IPS-NIHi11 (cell line): ENCODE results near the gene FNBP1.

Source experiments
- DNase-seq: peaks from one replicate; pipeline ENCODE4 v3.0.0; 2012; ENCODE audit warnings: mixed read lengths, low spot score

Gene FNBP1

DNA sequence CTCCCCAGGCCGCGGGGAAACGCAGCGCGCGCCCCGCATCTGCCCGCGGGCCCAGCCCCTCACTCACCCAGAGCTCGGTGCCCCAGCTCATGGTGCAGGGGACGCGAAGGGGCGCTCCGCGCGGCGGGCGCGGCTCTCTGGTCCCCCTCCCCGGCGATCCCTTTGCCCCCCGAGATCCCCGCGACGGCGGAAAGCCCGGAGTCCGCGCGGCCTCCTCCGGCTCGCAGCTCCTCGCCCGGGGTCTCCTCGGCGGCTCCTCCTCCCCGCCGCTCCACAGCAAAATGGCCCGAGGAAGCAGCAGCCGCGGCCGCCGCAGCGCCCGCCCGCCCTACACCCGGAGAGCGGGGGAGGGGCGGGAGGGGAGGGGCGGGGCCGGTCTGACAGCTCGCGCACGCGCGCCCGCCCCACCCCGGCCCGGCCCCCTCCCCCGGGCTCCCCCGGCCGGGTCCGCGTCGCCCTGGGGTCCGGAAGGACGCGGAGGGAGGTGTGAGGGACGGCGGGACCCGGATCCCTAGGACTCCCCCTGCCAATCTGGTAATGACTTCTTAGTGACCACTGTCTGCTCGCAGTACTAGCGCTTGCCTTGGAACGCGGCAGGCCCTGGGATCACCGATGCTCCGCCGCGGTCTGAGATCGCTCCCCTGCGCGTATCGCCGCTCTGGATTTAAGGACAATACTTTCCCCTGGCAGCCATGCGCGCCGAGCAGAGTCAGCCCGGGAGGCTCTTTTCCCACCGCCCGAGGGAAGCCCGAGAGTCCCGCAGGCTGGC is at the start of gene FNBP1:
Gene FNBP1 (minus strand): TSS at position 305 of the 769 bp plus-strand sequence. CDS start 214 bp downstream, at position 91.
- peak; percentile 95 for DNase-seq

DNA sequence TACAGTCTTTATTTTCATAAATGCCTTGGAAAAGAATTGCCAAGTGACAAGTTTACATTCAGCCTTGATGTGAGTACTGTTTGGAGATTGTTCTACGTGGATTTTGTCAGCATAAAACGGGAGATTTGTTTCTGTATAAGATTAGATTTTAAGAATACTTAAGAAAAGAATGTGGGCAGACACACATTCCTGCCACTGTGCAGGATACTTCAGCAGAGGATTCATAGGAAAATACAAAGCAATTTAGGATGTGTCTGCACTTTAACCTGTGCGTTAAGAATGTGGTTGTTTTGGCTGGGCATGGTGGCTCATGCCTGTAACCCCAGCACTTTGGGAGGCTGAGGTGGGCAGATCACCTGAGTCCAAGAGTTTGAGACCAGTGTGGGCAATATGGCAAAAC is 47.9 kb upstream of the FNBP1 start:
- DNase-seq = no peak

DNA sequence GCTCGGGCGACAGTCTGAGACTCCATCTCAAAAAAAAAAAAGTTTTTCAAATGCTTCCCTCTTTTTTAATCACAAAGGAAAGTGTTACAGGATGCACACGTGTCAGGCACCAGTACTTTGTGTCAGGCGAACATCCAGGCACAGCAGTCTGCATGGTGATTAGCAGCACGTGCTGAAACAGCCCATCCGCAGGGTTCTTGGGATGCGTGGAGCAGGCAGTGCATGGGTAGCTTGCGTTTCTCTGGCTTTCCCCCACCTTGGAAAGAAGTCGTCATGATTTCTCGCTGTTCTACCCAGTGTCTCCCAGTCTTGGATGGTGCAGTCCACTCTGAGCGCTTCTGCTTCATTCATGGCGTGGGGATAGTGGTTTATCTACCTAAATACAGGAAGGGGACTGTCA is 46.2 kb upstream of the FNBP1 start:
- no peak for DNase-seq

DNA sequence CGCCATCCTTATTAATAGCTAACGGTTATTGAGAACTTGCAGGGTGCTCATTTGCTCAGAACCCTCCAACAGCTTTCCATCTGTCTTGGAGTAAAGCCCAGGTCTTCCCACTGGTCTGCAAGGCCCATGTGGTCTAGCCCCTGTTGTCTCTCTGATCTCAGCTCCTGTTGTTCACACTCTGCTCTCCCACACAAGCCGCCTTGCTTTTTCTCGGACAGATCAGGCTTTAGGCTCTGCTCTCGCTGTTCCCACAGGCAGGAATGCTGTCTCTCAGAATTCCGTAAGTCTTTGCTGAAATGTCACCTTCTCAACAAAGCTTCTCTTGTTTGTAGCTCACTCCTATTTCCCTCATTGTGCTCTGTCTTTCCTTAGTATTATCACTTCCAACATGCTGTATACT is 45.1 kb upstream of the FNBP1 start:
- DNase-seq = no peak

DNA sequence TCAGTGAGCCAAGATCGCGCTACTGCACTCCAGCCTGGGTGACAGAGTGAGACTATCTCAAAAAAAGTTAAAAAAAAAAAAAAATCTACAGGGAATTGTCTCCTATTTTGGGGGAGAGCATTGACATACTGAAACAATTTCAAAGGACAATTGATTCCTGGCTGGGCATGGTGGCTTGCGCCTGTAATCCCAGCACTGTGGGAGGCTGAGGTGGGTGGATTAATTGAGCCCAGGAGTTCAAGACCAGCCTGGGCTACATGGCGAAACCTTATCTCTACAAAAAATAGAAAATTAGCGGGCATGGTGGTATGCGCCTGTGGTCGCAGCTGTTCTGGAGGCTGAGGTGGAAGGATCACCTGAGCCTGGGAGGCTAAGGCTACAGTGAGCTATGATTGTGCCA is 41.3 kb upstream of the FNBP1 start:
- DNase-seq = no peak

DNA sequence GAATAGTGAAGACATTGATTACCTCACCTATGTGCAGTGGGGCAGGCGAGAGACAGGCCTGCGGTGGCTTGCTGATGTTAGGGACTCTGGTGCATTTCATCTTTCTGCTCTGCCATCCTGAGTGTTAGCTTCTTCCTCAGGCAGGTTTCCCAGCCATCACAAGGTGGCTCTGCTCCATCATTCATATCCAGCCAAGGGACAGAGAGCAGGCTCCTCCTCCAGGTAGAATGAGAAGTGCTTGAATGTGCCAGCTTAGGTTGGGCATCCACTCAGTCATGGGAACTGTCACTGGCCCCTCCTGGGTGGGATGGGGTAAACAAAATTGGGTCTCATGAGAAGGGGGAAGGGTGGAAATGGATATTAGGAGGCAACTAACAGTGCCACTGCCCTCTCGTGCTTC is 35.6 kb upstream of the FNBP1 start:
- DNase-seq = no peak

DNA sequence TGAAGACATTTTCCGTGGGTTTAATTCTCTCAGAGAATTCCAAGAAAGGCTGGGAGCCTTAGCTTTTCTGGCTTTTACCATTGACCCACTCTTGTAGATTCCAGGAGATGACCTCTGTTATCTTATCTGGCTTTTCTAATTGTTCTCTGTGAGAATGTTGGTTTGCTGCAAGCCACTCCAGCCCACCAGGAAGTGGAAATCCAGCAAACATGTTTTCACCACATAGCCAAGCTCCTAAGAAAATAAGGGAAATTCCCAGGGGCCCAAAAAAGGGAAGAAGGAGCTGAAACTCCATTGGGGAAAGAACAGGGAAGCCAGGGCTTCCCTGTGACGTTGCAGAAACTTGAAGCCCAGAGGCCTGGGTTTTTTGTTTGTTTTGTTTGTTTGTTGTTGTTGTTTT is 30.4 kb upstream of the FNBP1 start:
- no peak for DNase-seq

DNA sequence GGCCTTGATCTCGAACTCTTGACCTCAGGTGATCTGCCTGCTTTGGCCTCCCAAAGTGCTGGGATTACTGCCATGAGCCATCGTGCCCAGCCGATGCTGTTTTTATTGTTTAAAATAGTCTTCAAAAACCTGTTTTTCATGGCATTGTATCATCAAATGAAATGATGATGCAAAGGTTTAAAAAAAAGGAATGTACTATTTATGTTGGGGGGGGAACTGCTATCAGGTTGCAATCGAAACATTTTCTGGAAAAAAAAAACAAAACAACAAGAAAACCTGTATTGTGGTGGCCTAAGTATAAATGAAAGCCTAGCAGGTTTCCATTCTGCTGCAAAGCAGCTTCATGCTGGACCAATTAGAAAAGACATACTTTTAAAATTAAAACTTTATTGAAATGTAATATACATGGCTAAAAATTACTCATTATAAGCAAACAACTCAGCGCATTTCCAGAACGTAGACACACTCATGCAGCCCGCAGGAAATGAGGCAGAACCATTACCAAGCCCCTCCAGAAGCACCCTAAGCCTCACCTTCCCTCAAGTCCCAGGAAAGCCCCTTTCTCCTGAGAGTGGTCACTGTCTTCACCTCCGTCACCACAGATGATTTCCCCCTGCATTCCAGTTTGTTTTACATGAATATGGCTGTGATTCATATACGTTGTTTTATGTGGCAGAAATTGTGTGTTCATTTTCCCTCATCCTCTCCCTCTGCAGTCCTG is 29.7 kb upstream of the FNBP1 start:
- no peak for DNase-seq

DNA sequence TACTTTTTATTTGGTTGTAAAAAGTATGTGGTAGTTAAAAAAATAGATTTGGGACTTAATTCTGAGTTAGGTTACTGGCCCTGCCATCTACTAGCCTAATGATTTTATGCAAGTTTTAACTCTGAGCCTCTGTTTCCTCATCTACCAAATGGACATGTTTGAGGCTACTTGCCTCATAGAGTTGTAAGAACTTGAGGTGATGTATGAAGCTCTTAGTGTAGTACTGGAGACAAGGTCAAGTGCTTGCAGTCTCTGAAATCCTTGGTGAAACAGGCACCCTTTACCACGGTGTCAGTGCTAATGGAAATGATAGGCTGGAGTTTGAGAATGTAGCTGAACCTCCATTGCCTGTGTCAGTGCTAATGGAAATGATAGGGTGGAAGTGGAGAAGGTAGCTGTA is 26.1 kb upstream of the FNBP1 start:
- no peak for DNase-seq

DNA sequence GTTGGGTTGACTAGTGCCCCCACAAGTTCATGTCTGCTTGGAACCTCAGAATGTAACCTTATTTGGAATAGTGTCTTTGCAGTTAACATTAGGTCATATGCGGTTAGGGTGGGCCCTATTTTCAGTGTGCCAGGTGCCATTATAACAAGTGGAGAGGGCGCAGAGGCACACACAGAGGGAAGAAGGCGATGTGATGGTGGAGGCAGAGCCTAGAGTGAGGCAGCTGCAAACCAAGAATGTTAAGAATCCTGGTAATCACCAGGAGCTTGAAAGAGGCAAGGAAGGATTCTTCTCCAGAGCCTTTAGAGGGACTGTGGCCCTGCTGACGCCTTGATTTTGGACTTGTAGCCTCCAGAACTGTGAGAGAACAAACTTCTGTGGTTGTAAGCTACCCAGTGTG is 21.6 kb upstream of the FNBP1 start:
- no peak for DNase-seq

DNA sequence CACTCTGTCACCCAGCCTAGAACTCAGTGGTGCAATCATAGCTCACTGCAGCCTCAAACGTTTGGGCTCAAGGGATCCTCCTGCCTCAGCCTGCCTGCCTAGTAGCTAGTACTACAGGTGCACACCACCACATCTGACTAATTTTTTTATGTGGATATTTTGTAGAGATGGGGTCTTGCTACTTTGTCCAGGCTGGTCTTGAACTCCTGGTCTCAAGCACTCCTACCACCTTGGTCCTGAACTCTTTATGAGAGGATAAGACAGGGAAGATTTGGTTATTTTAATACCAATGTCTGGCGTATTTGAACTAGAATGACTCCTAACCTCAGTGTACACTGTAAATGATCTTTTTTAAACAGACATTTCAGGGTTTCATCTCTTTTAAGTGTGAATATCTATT is 19.8 kb upstream of the FNBP1 start:
- no peak for DNase-seq

DNA sequence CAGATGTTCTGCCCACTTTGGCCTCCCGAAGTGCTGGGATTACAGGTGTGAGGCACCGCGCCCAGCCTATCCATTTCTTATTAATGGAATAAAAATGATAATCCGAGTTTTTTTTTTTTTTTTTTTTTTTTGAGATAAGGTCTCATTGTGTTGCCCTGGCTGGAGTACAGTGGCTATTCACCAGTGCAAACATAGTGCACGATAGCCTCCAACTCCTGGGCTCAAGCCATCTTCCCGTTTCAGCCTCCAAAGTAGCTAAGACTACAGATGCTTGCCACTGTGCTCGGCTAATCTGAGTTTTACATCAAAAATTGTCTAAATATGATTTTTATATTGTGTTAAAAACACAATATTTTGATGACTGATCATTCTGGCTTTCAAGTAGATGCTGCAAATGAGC is 17.3 kb upstream of the FNBP1 start:
- no peak for DNase-seq

DNA sequence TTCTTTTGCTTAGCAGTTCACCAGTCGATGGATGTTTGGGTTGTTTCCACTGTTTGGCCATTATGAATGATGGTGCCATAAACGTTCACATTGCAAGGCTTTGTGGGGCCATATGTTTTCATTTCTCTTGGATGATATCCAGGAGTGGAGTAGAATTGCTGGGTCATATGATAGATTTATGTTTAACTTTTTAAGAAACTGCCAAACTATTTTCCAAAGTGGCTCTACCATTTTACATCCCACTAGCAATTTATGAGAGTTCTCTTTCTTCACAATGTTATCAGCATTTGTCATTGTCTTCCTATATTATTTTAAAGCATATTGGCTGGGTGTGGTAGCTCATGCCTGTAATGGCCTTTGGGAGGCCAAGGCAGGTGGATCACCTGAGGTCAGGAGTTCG is 15.9 kb upstream of the FNBP1 start:
- DNase-seq = no peak

DNA sequence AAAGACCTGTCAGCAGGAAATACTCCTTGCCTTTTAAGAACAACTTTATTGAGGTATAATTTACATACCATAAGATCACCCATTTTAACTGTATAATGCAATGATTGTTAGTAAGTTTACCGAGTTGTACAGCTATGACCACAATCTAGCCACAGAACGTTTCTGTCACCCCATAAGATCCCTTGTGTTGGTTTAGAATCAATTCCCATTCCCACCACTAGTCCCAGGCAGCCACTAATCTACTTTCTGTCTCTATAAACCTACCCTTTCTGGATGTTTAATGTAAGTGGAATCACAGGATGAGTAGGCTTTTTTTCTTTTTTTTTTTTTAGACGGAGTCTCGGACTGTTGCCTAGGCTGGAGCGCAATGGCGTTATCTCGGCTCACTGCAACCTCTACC is 15.2 kb upstream of the FNBP1 start:
- peak; percentile 33 for DNase-seq

DNA sequence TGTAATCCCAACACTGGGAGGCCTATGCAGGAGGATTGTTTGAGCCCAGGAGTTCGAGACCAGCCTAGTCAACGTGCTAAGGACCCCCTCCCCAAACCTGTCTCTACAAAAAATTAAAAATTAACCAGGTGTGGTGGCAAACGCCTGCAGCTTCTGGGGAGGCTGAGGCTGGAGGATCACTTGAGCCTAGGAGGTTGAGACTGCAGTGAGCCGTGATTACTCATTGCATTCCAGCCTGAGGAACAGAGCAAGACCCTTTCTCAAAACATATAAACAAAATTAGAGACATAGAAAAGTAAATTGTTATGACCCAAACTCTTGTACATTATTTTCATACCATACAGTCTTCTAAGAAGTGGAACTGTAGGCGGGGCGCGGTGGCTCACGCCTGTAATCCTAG is 11.8 kb upstream of the FNBP1 start:
- DNase-seq = no peak

DNA sequence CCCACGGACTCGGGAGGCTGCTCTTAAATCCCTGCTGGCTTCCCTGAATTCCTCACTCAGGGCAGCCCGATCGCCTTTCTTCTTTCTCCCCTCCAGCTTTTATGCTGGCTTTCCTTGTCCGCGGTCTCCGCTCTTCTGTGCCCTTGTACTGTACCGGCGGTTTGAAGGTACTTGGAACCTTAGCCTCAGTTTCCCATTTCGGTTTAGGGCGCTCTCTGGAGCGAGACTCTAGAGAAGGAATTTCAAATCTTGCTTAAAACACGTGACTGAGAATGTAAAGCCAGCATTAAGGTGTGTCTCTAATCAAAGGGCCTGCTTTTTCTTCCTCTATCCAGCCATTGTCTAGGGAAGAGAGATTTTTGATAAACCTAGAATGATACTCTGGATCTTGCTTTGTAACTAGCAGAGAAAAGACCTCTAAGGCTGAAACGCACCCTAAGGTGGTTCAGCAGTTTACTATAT is 11.4 kb upstream of the FNBP1 start:
- no peak for DNase-seq

DNA sequence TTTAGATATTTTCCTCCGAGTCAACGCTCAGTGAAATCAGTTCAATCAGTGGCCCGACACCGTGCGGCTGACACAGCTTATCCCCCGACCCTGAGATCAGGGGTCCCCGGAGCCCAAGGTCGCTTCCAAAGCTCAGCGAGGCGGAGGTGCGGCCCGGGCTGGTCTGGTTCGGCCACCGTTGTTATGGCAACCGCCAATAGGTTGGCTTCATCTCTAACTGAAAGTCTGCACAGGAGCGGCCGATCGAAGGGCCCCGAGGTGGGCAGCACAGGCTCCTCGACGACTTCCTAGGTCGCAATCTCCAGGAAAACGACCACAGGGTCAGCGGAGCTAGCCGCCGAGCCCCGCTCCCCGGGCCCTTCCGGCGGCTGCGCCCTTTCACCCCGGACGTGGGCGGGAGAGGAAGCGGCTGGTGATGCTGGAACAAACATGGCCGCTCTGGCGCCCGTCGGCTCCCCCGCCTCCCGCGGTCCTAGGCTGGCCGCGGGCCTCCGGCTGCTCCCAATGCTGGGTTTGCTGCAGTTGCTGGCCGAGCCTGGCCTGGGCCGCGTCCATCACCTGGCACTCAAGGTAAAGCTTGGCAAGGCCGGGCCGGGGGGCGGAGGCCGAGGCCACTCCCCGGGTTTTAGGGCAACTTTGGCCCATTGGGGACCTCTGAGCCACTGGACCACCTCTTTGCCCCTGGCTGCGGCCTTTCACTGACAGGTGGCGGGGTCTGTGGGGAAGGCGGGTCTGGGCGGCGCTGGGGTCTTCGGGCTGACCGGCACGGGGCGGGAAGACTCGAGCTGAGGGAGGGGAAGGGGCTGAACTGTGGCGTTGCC is 10.7 kb upstream of the FNBP1 start, which contains the start of gene GPR107:
Gene GPR107 (plus strand): TSS at position 403 of the 821 bp plus-strand sequence. CDS start 27 bp downstream, at position 430.
- DNase-seq = peak; percentile 96

DNA sequence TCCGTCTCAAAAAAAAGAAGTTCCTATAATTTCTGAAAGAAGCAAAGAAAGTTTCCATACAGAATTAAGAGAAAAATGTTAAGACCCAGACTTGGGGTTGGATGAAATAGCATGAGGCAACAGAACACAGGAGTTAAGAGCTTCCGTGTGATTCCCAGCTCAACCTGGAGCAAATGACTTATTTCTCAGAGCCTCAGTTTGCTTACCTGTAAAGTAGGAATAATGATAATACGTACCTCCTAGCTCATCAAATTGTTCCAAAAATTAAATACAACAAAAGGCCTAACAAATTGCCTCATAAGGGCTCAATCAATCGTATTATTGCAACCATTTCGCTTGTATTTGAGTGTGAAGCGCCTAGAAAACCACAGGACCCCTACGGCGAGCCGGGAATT is 10.1 kb upstream of the FNBP1 start:
- DNase-seq = no peak

DNA sequence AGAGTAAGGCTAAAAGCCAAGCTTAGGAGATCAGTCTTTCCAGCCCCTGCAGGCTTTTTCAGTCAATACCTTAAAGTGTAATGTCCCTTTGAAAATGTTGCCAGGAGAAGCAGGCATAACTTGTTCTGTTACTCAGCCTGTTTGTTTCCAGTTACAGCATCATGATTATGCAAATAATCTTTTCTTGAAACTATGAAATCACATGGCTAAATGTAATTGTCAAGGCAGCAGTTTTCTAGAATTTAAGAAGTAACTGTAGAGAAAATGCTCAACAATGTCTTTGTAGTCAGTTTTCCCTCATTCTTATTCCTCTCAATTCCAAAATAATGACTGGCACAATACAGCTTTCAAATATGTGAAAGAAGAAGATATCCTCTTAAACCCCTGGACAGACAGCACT is 8.9 kb upstream of the FNBP1 start:
- no peak for DNase-seq

DNA sequence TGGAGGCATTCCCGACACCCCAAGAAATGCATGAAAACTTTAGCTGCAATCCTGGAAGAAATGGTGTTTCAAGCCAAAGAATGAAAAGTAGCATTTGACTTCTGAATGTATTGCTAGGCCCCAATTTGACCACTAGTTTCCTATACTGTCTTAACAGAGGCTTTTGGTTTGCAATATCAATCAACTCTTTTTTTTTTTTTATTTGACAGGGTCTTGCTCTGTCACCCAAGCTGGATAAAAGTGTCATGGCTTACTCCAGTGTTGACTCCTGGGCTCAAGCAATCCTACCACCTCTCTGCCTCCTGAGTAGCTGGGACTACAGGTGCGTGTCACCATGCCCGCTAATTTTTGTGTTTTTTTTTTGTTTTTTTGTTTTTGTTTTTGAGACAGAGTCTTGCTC is 7.5 kb upstream of the FNBP1 start:
- no peak for DNase-seq

DNA sequence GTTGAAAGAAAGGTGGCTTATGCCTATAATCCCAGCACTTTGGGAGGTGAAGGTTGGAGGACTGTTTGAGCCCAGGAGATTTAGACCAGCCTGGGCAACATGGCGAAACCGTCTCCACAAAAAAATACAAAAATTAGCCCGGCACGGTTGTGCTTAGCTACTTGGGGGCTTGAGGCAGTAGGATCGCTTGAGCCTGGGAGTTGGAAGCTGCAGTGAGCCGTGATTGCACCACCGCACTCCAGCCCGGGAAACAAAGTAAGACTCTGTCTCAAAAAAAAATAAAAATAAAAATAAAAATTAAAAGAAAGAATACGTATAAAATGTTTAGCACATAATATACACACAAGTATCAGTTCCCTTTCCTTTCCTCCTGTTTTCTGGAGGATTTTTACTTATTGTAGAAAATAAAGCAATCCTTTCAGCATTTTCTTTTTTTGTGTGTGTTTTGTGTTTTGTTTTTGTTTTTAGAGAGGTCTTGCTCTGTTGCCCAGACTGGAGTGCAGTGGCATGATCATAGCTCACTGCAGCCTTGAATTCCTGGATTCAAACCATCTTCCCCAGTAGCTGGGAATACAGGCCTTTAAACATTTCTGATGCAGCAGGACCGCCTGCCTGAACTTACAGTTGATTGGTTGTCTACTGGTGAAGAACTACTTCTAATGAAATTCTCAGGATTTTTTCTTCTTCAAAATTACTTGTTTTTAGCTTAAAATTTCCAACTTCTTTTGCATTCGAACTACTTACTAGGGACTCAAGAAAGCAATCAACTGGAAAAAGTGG is 6.6 kb upstream of the FNBP1 start:
- DNase-seq = no peak
